HEK293T (cell line): Measurements from ENCODE around the gene MAGI2.

ENCODE experiments used
- CTBP1 ChIP-seq: fragments of 450-650 bp; IDR thresholded peaks from 2 replicates; pipeline ENCODE4 v1.6.1; 2016; ENCODE audit warnings: borderline replicate concordance
- NFRKB ChIP-seq: fragments of 450-650 bp; IDR thresholded peaks from 2 replicates; pipeline ENCODE4 v1.6.1; 2016; ENCODE audit warnings: mild to moderate bottlenecking, moderate library complexity
- SP1 ChIP-seq: fragments of 450-650 bp; IDR thresholded peaks from 2 replicates; pipeline ENCODE4 v1.6.1; 2017

- TF ChIP-seq SP1, result no peak
- TF ChIP-seq NFRKB, result no peak
- TF ChIP-seq CTBP1, result no peak
Measured at GRCh38 chr7:78736548-78736947, 716.9 kb downstream of the MAGI2 start.
